ENCODE measurements around the gene GPR87.

The GPR87 gene

GRCh38 chr3:151350656-151351055, 34.0 kb upstream of the GPR87 start:
- Histone ChIP-seq H3F3A (ENCODE audit: low read depth) (no peaks in the 10 kb centered on the region), H3K9ac (ENCODE audit: low read depth, low read length, poor library complexity, severe bottlenecking) (no peak overlapping the region), H3K4me3 (ENCODE audit: low read length, poor library complexity, severe bottlenecking) (no peak overlapping the region)

GRCh38 chr3:151347432-151347831, 30.8 kb upstream of the GPR87 start:
- Histone ChIP-seq H3K4me2 (ENCODE audit: low read depth, low read length, poor library complexity, severe bottlenecking) (peak overlapping the region; percentile 45), H4K20me1 (ENCODE audit: insufficient read depth, low read length, poor library complexity, severe bottlenecking) (no peaks in the 10 kb centered on the region), H3K9me3 (ENCODE audit: insufficient read depth, low read depth, low read length) (no peaks in the 10 kb centered on the region), H3K27me3 (ENCODE audit: insufficient read depth, low read length, poor library complexity, severe bottlenecking) (no peaks in the 10 kb centered on the region), H3K4me3 (ENCODE audit: low read length, poor library complexity, severe bottlenecking) (no peak overlapping the region), H3K36me3 (ENCODE audit: insufficient read depth, low read length) (peaks cover 26% of the 10 kb centered on the region; the same call in 1 of the 2 replicates), H3K79me2 (ENCODE audit: insufficient read depth, low read length) (no peaks in the 10 kb centered on the region), H3K4me1 (ENCODE audit: insufficient read depth, low read length, poor library complexity, severe bottlenecking) (peaks cover 26% of the 10 kb centered on the region), H2AFZ (ENCODE audit: low read length) (peak overlapping the region; percentile 3; the same call in 1 of the 2 replicates), H3F3A (ENCODE audit: low read depth) (no peaks in the 10 kb centered on the region), H3K9ac (ENCODE audit: low read depth, low read length, poor library complexity, severe bottlenecking) (peak overlapping the region; percentile 24), H3K9me2 (replicated peaks; ENCODE audit: low read depth, low read length) (no peaks in the 10 kb centered on the region)
- TF ChIP-seq EZH2phosphoT487 (IDR thresholded peaks at IDR 0.05; ENCODE audit: borderline replicate concordance) (no peak), CTCF (conservative IDR thresholded peaks at IDR 0.05; ENCODE audit: low read length) (no peak)

More at GRCh38 chr3:151350656-151351055, 34.0 kb upstream of the GPR87 start:
- Histone ChIP-seq H3K9me2 (replicated peaks; ENCODE audit: low read depth, low read length) (no peaks in the 10 kb centered on the region), H4K20me1 (ENCODE audit: insufficient read depth, low read length, poor library complexity, severe bottlenecking) (no peaks in the 10 kb centered on the region), H2AFZ (ENCODE audit: low read length) (no peak overlapping the region), H3K79me2 (ENCODE audit: insufficient read depth, low read length) (no peaks in the 10 kb centered on the region), H3K27me3 (ENCODE audit: insufficient read depth, low read length, poor library complexity, severe bottlenecking) (no peaks in the 10 kb centered on the region), H3K9me3 (ENCODE audit: insufficient read depth, low read depth, low read length) (no peaks in the 10 kb centered on the region), H3K4me2 (ENCODE audit: low read depth, low read length, poor library complexity, severe bottlenecking) (no peak overlapping the region), H3K36me3 (ENCODE audit: insufficient read depth, low read length) (peaks cover 36% of the 10 kb centered on the region; the same call in 1 of the 2 replicates), H3K4me1 (ENCODE audit: insufficient read depth, low read length, poor library complexity, severe bottlenecking) (peaks cover 26% of the 10 kb centered on the region)
- no peak for TF ChIP-seq CTCF (conservative IDR thresholded peaks at IDR 0.05; ENCODE audit: low read length)
- no peak for TF ChIP-seq EZH2phosphoT487 (IDR thresholded peaks at IDR 0.05; ENCODE audit: borderline replicate concordance)

GRCh38 chr3:151346292-151346691, 29.7 kb upstream of the GPR87 start:
- Histone ChIP-seq H3K4me3 (ENCODE audit: low read length, poor library complexity, severe bottlenecking) (no peak overlapping the region), H3F3A (ENCODE audit: low read depth) (no peaks in the 10 kb centered on the region), H3K9ac (ENCODE audit: low read depth, low read length, poor library complexity, severe bottlenecking) (no peak overlapping the region), H3K9me2 (replicated peaks; ENCODE audit: low read depth, low read length) (no peaks in the 10 kb centered on the region), H3K4me1 (ENCODE audit: insufficient read depth, low read length, poor library complexity, severe bottlenecking) (peaks cover 26% of the 10 kb centered on the region), H3K36me3 (ENCODE audit: insufficient read depth, low read length) (peaks cover 15% of the 10 kb centered on the region; the same call in 1 of the 2 replicates), H3K79me2 (ENCODE audit: insufficient read depth, low read length) (no peaks in the 10 kb centered on the region), H4K20me1 (ENCODE audit: insufficient read depth, low read length, poor library complexity, severe bottlenecking) (no peaks in the 10 kb centered on the region), H3K27me3 (ENCODE audit: insufficient read depth, low read length, poor library complexity, severe bottlenecking) (no peaks in the 10 kb centered on the region), H2AFZ (ENCODE audit: low read length) (no peak overlapping the region), H3K9me3 (ENCODE audit: insufficient read depth, low read depth, low read length) (no peaks in the 10 kb centered on the region), H3K4me2 (ENCODE audit: low read depth, low read length, poor library complexity, severe bottlenecking) (peak overlapping the region; percentile 2)
- TF ChIP-seq CTCF (conservative IDR thresholded peaks at IDR 0.05; ENCODE audit: low read length) = no peak
- no peak for TF ChIP-seq EZH2phosphoT487 (IDR thresholded peaks at IDR 0.05; ENCODE audit: borderline replicate concordance)

Measured in Loucy (cell line).